ENCODE measurements around the gene RBM12. TPM values are rescaled to one million over a fixed set of nuclear protein-coding genes. Genes with fewer than 3 reads are reported as not detected.

RBM12 gene
- total RNA-seq, 4 donors from 2014 or later, result 13.5 to 27.8 (median 21.4) TPM

DNA sequence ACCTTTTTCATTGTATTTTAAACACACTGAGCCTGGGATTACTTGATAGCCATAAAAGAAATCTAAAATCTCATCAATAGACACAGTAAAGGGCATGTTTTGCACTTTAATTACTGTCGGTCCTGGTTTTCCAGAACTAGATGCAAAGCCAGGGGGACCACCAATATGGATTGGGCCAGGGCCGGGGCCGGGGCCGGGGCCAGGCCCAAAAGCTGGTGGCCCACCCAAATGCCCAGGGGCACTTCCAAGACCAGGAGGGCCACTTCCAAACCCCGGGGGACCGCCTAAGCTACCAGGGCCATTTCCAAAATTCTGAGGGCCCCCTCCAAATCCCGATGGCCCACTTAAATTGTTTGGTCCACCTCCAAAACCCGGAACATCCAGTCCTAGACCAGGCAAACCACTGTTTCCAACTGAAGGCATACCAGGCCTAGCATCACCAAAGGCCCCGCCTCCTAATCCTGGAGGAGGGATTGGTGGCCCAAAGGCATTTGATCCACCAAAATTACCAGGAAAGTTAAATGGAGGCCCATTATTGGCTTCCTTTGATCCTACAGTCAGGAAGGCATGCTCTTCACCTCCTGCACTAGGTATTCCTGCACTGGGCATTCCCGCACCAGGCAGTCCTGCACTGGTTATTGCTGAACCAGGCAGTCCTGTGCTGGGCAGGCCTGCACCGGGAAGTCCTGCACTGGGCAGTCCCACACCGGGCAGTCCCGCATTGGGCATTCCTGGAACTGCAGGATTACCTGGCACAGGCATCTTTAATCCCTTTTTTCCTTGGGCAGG lies 11.9 kb downstream of the RBM12 start:
- no peak overlapping the region for H3K4me3 ChIP-seq (ENCODE audit: low read depth, poor library complexity, severe bottlenecking)
- 92 to 97% methylated on average over 13 of the region's 13 CpGs for WGBS, 2 donors
- TF ChIP-seq, protein P1, sequence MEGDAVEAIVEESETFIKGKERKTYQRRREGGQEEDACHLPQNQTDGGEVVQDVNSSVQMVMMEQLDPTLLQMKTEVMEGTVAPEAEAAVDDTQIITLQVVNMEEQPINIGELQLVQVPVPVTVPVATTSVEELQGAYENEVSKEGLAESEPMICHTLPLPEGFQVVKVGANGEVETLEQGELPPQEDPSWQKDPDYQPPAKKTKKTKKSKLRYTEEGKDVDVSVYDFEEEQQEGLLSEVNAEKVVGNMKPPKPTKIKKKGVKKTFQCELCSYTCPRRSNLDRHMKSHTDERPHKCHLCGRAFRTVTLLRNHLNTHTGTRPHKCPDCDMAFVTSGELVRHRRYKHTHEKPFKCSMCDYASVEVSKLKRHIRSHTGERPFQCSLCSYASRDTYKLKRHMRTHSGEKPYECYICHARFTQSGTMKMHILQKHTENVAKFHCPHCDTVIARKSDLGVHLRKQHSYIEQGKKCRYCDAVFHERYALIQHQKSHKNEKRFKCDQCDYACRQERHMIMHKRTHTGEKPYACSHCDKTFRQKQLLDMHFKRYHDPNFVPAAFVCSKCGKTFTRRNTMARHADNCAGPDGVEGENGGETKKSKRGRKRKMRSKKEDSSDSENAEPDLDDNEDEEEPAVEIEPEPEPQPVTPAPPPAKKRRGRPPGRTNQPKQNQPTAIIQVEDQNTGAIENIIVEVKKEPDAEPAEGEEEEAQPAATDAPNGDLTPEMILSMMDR (IDR thresholded peaks at IDR 0.05), result no peak
- no peak for TF ChIP-seq POLR2A (IDR thresholded peaks at IDR 0.05)
- DNase-seq (ENCODE audit: low spot score in 2 of 2), result no peak
- intact Hi-C loops (cut with DNase I; ENCODE audit: low total_unique reads), result no loop called here

DNA sequence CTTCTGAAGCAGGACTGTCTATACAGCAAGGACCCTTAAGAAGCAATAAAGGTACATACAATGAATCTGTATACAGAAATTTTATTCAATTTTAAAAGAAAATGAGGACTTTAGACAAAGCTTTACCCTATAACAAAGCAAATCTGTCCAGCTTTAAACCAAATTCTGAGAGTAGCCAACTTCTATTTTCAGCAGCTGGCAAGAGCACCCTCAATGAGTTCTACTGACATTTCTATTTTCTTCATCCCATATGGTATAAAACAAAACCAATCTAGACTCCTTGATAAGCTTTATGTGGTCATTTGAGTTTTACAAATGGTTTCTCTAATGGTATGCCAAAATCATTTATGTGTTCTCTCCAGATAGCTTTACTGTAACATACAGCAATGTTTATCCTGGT lies 12.7 kb downstream of the RBM12 start:
- intact Hi-C loops (cut with DNase I; ENCODE audit: low total_unique reads), result no loop called here
- no peak for TF ChIP-seq POLR2A (IDR thresholded peaks at IDR 0.05)
- TF ChIP-seq, protein P1 (IDR thresholded peaks at IDR 0.05), result no peak
- DNase-seq (ENCODE audit: low spot score in 2 of 2), result no peak
- no peak overlapping the region for H3K4me3 ChIP-seq (ENCODE audit: low read depth, poor library complexity, severe bottlenecking)

DNA sequence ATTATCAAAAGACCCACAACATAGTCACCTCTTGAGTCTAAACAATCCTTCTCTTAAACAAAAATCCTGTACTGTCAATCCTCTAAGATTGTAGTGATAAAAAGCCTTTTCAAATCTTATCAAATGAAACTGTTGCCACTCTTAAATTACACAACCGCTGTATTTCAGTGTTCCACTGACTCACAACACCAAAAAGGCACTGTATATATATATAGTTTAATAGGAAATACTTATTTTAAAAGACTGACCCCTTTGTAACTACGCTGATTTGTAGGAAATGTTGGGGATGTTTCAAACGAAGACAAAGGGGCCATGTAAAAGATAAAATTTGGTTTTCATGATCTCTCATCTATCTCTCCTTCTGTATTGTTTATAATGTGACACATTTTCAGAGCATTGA lies 14.1 kb downstream of the RBM12 start:
- 88 to 90% methylated on average over 3 of the region's 3 CpGs for WGBS, 2 donors
- TF ChIP-seq, protein P1 (IDR thresholded peaks at IDR 0.05), result no peak
- no peak for TF ChIP-seq POLR2A (IDR thresholded peaks at IDR 0.05)
- H3K4me3 ChIP-seq (ENCODE audit: low read depth, poor library complexity, severe bottlenecking), result no peak overlapping the region
- DNase-seq (ENCODE audit: low spot score in 2 of 2), result no peak
- intact Hi-C loops (cut with DNase I; ENCODE audit: low total_unique reads), result no loop called here

DNA sequence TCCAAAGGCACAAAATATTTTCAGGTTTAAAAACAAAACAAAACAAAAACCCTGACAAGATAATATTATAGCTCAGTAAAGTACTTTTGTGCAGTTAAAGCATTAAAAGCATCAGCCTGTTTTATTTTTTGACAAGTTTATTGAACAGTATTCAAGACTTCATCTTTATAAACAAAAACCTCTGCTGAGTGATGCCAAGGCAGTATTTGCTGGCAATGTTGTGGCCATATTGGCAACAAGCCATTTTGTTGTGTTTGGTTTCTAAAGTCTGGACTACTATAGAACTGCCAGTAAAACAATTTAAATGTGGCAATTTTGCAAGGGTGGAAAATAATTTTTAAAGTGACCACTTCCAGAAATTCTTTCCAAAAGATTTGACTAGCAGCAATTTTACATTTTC lies 15.9 kb downstream of the RBM12 start:
- intact Hi-C loops (cut with DNase I; ENCODE audit: low total_unique reads), result no loop called here
- no peak overlapping the region for H3K4me3 ChIP-seq (ENCODE audit: low read depth, poor library complexity, severe bottlenecking)
- TF ChIP-seq, protein P1 (IDR thresholded peaks at IDR 0.05), result no peak
- no peak for TF ChIP-seq POLR2A (IDR thresholded peaks at IDR 0.05)
- no peak for DNase-seq (ENCODE audit: low spot score in 2 of 2)

DNA sequence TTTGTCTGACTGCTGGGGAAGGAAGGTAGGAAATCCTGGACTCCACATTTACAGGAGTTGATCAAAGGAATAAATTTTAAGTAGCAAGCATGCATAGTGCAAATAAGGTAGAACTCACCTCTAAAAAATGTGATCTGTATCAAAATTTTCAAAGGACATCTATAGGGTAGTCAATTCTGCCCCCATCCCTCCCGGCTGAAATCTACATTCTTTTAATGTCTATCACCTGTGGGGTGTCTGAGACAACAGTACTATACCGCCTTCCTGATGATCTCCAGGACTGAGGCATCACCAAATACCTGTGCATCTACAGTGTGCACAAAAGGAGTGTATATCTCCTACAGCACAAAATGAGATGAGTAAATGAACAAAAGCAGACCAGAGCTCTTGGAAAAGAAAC lies 19.9 kb downstream of the RBM12 start:
- intact Hi-C loops (cut with DNase I; ENCODE audit: low total_unique reads), result no loop called here
- no peak for DNase-seq (ENCODE audit: low spot score in 2 of 2)
- 74 to 83% methylated on average over 2 of the region's 2 CpGs for WGBS, 2 donors
- TF ChIP-seq, protein P1 (IDR thresholded peaks at IDR 0.05), result no peak
- no peak for TF ChIP-seq POLR2A (IDR thresholded peaks at IDR 0.05)
- H3K4me3 ChIP-seq (ENCODE audit: low read depth, poor library complexity, severe bottlenecking), result no peak overlapping the region

DNA sequence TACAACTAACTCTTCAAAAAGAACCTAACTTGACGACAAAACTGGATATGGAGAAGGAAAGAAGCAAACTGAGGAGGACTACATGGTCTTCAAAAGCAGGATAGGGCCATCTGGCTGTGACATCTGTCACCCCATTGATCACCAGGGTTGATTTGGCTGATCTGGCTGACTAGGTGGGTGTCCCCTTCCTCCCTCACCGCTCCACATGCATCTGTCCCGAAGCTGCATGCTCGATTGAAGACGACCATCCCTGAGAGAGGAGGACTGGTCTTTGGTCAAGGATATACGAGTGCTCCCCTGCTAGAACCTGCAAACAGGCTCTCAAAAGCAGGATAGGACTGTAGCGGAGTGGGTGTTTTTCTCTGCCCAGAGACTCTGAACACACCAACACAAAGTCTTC lies 21.7 kb downstream of the RBM12 start:
- peak in 1 of 2 donors; percentile 18 for DNase-seq (ENCODE audit: low spot score in 2 of 2)
- TF ChIP-seq, protein P1 (IDR thresholded peaks at IDR 0.05), result no peak
- no peak for TF ChIP-seq POLR2A (IDR thresholded peaks at IDR 0.05)
- intact Hi-C loops (cut with DNase I; ENCODE audit: low total_unique reads), result no loop called here
- WGBS, 2 donors, result 89 to 97% methylated on average over 7 of the region's 7 CpGs
- H3K4me3 ChIP-seq (ENCODE audit: low read depth, poor library complexity, severe bottlenecking), result no peak overlapping the region
